HG02610 (cell line): ENCODE measurements around the gene KCND3.

Source experiments
- ATAC-seq: cut with Tn5 transposase; IDR thresholded peaks from one replicate; pipeline ENCODE4 v1.9.1; 2021; ENCODE audit warnings: mild to moderate bottlenecking, moderate library complexity; ENCODE audit not compliant: unreplicated experiment

Gene KCND3

GRCh38 chr1:111784273-111784901, 205.1 kb downstream of the KCND3 start:
- no peak for ATAC-seq

GRCh38 chr1:111779546-111779945, 209.9 kb downstream of the KCND3 start:
- ATAC-seq, result no peak

GRCh38 chr1:111778541-111779051, 210.9 kb downstream of the KCND3 start:
- ATAC-seq, result no peak

GRCh38 chr1:111778066-111778465, 211.4 kb downstream of the KCND3 start:
- no peak for ATAC-seq

GRCh38 chr1:111777301-111777700, 212.2 kb downstream of the KCND3 start:
- no peak for ATAC-seq

GRCh38 chr1:111776861-111777260, 212.6 kb downstream of the KCND3 start:
- ATAC-seq, result no peak

GRCh38 chr1:111776391-111776790, 213.1 kb downstream of the KCND3 start:
- ATAC-seq, result no peak

GRCh38 chr1:111775966-111776365, 213.5 kb downstream of the KCND3 start:
- ATAC-seq, result no peak

- ATAC-seq, result no peak
Observed at GRCh38 chr1:111770916-111771315, 218.6 kb downstream of the KCND3 start.

GRCh38 chr1:111769517-111770146, 219.8 kb downstream of the KCND3 start:
- no peak for ATAC-seq

GRCh38 chr1:111768625-111769024, 220.8 kb downstream of the KCND3 start:
- ATAC-seq, result no peak

GRCh38 chr1:111768023-111768422, 221.4 kb downstream of the KCND3 start:
- ATAC-seq, result no peak

GRCh38 chr1:111762332-111762731, 227.1 kb downstream of the KCND3 start:
- ATAC-seq, result no peak

GRCh38 chr1:111761717-111762116, 227.8 kb downstream of the KCND3 start:
- ATAC-seq, result no peak

GRCh38 chr1:111758373-111758772, 231.1 kb downstream of the KCND3 start:
- ATAC-seq, result no peak

GRCh38 chr1:111756124-111756513, 233.3 kb downstream of the KCND3 start:
- ATAC-seq, result peak; percentile 3

- peak; percentile 92 for ATAC-seq
Observed at GRCh38 chr1:111755331-111756123, 233.9 kb downstream of the KCND3 start, which contains the start of gene DDX20. TSS of gene DDX20 (plus strand) at chr1:111755901. CDS start at chr1:111755925, 24 bp downstream.

GRCh38 chr1:111754984-111755330, 234.5 kb downstream of the KCND3 start:
- ATAC-seq, result peak; percentile 6

- no peak for ATAC-seq
Observed at GRCh38 chr1:111751906-111752575, 237.4 kb downstream of the KCND3 start.

- ATAC-seq, result no peak
Observed at GRCh38 chr1:111750856-111751255, 238.6 kb downstream of the KCND3 start.

GRCh38 chr1:111749628-111750027, 239.8 kb downstream of the KCND3 start:
- ATAC-seq, result no peak
